Left forelimb (tissue), 1 donor: Measurements from ENCODE around the gene ODAM.
"Not testable (repeated sequence)": the region's sequence is repeated elsewhere in the genome, so short reads cannot be mapped to it uniquely, and the experiment has no call there.

ENCODE experiments used
- DNase-seq: peaks from one replicate; pipeline ENCODE4 v3.0.0-alpha.2; 2018; ENCODE audit warnings: low spot score

The ODAM gene

GRCh38 chr4:70195425-70195824 is at the start of gene ODAM:
TSS of gene ODAM (plus strand) at chr4:70195725. CDS start at chr4:70196544, 819 bp downstream.
- no peak for DNase-seq

GRCh38 chr4:70151271-70151670 is 44.3 kb upstream of the ODAM start:
- DNase-seq = no peak

GRCh38 chr4:70152088-70152487 is 43.4 kb upstream of the ODAM start:
- DNase-seq = no peak

- no peak for DNase-seq
Measured at GRCh38 chr4:70153937-70154336, 41.6 kb upstream of the ODAM start, which contains the start of gene PRR27. TSS of gene PRR27 (plus strand) at chr4:70154237. CDS start at chr4:70154376, 139 bp downstream.

- DNase-seq = no peak
Measured at GRCh38 chr4:70158576-70158975, 36.9 kb upstream of the ODAM start.

GRCh38 chr4:70177090-70177489 is 18.4 kb upstream of the ODAM start:
- DNase-seq = no peak

- DNase-seq = no peak
Measured at GRCh38 chr4:70178075-70178660, 17.4 kb upstream of the ODAM start.

- no peak for DNase-seq
Measured at GRCh38 chr4:70179811-70180210, 15.7 kb upstream of the ODAM start.

- no peak for DNase-seq
Measured at GRCh38 chr4:70181864-70182263, 13.7 kb upstream of the ODAM start.

- DNase-seq = no peak
Measured at GRCh38 chr4:70182517-70183167, 12.9 kb upstream of the ODAM start.

- no peak for DNase-seq
Measured at GRCh38 chr4:70183168-70183939, 12.2 kb upstream of the ODAM start.

GRCh38 chr4:70183940-70184246 is 11.6 kb upstream of the ODAM start:
- no peak for DNase-seq

GRCh38 chr4:70187216-70187615 is 8.3 kb upstream of the ODAM start:
- no peak for DNase-seq

- no peak for DNase-seq
Measured at GRCh38 chr4:70190579-70190978, 4.9 kb upstream of the ODAM start.

- no peak for DNase-seq
Measured at GRCh38 chr4:70191647-70192046, 3.9 kb upstream of the ODAM start.

GRCh38 chr4:70192895-70193294 is 2.6 kb upstream of the ODAM start:
- no peak for DNase-seq

GRCh38 chr4:70196857-70197256 is 1.3 kb downstream of the ODAM start:
- no peak for DNase-seq

- DNase-seq = no peak
Measured at GRCh38 chr4:70197842-70198241, 2.3 kb downstream of the ODAM start.

GRCh38 chr4:70203601-70204000 is 8.1 kb downstream of the ODAM start:
- no peak for DNase-seq

GRCh38 chr4:70212752-70213151 is 17.2 kb downstream of the ODAM start:
- DNase-seq = not testable (repeated sequence)

GRCh38 chr4:70216109-70216508 is 20.6 kb downstream of the ODAM start:
- DNase-seq = not testable (repeated sequence)

GRCh38 chr4:70216550-70216949 is 21.0 kb downstream of the ODAM start:
- DNase-seq = not testable (repeated sequence)

GRCh38 chr4:70221389-70221788 is 25.9 kb downstream of the ODAM start:
- DNase-seq = not testable (repeated sequence)
